GM19438 (cell line): ENCODE results near the gene ADA.

ENCODE experiments used
- ATAC-seq: cut with Tn5 transposase; IDR thresholded peaks from one replicate; pipeline ENCODE4 v1.9.1; 2021; ENCODE audit warnings: low read depth; ENCODE audit not compliant: unreplicated experiment

The ADA gene

DNA sequence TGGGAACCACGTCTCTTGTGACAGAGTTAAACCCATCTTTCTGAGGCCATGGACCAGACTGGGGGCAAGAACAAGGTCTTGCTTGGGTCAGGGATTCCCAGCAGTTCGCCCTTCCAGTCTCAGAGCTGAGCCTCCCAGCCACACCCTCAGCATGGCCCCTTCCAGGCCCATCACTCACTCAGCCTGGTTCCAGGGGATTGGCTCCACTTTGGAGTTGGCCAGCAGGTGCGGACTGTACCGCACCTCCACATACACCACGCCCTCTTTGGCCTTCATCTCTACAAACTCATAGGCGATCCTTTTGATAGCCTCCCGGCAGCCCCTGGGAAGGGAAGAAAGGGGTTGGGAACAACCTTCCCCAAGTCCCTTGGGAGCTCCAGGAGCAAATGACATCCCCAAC lies 25.2 kb downstream of the ADA start:
- ATAC-seq: no peak

DNA sequence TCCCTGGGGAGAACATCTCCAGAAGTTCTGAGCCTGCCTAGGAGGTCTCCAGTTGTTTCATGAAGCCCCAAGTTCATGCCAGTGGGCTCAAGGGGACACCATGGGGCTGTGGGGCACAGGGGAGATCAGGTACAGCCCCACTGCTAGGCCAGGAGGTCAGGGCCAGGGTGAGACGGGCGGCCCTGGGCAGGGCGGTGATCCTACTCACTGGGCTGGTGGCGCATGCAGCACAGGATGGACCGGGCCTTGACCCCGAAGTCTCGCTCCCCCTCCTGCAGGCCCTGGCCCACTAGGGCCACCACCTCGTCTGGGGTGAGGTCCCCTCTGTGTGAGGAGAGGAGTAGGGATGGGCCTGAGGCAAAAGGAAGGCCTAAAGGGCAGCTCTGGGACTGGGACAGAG lies 26.1 kb downstream of the ADA start:
- ATAC-seq: no peak

DNA sequence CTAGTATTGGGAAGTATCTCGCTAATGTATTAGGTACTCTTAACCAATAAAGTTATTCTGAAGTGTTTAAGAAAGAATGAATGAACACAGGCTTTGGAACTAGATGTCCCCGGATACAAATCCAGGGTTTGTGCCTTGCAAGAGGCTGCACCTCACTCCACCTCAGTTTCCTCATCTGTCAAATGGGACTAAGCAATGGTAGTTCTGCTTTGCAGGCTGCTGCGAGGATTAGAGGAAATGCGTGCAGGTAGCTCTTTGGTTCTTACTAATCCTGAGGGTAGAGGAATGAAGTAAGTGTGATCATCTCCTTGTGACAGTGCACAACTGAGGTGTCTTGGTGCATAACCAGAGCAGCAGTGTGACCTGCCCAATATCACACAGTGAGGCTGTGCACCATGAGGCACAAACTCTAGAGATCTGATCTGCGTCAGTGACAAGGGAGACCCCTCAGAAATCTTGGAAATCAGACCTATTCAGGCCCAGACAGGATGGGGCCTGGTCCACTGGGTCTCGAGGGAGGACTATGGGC lies 26.7 kb downstream of the ADA start:
- no peak for ATAC-seq

DNA sequence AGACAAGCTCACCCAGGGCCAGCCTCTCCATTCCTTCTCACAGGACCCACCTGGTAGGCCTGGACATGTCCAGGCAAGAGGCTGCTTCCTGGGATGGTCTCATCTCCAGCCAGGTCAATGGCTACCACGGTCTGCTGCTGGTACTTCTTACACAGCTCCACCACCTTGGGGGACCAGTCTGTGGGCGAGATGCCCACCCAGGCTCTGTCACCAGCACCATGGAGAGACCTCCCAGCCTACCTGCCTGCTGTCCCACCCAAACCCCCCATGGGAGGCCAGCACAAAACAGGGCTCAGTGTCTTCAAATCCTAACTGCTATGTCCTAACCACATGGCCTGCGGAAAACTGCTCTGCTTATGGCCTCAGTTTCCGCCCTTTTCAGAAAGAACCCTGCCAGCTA lies 27.3 kb downstream of the ADA start:
- ATAC-seq: no peak

DNA sequence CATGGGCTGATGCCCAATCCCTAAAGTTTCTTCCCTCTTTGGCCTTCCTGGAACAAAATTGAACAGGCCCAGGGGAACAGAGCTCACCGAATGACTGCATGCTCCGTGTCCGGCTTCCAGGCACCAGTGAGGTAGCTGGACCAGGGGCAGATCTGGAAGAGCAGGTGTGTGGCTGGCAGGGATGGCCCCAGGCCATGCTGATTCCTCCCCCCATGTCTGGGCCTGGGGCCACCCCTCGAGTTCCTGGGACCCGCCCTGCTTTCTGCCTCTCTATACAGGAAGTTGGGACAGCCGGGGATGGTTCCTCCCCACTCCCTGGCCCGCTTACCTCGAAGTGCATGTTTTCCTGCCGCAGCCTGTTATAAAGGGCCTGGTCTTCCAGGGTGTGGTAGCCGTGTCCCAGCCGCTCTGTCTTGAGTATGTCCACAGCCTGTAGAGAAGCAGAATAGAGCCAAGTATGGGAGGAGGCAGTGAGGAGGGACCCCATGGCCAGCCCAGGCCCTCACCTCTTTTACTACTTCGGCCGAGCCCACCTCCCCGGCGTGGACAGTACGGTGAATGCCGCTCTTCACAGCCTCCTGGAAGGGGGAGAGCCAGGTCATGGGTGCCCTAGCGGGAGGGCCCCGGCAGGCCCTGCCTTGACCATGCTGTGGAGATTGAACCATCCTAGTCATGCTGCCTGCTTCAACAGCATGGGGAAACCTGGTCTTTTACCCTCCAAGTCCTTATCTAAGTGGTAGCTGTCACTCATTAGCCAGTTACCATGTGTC lies 28.8 kb downstream of the ADA start:
- no peak for ATAC-seq

DNA sequence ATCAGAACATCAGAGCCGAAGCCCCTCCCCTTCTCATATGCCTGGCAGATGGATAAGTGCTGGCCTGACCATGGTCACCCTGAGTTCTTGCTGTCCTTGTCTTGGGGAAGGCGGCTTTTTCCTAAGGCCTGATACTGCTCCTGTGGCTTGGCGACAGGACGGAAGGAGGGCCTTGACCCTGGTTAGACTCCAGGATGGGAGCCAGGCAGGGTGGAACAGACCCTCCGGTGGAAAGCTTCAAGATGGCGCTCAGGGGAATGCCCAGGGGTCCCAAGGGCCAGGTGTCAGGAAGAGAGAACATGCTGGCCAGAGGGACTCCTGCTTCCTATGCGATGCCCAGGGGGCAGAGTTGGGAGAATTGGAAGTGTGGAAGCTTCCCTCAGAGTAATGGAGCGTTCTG lies 29.6 kb downstream of the ADA start:
- ATAC-seq: no peak

DNA sequence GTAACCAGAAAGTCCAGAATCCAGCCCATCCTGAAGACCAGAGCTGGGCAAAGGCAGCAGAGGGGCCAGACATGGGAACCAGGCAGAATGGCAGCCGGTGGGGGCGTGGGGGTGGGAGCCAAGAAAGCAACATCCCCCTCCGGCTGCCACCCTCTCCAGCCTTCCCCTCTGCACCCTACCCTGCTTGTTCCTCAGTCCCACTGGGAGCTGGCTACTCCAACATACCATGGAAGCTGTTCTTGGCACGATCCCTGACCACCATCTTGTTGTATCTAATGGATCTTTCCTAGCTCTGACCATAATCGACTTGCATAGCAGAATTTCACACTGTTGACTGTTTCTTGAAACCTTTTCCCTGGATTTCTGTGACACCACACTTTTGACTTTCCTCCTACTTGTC lies 30.2 kb downstream of the ADA start:
- no peak for ATAC-seq

DNA sequence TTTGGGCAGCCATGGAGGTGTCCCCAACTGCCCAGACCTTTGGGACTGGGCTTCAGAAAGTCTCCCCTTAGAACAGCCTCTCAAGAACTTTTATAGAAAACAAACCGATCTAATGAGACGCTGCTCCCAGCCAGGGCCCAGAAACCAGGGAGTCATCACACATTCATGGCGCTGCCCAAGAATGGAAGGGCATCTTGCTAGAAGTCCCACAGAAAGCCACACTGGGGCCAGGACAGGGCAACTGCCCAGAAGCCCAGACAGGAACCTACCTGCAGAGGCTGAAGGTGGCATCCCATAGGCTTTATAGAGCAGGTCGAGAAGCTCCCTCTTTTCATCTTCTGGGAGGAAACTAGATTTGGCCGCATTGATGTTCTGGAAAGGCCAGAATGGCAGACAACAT lies 31.5 kb downstream of the ADA start:
- no peak for ATAC-seq

DNA sequence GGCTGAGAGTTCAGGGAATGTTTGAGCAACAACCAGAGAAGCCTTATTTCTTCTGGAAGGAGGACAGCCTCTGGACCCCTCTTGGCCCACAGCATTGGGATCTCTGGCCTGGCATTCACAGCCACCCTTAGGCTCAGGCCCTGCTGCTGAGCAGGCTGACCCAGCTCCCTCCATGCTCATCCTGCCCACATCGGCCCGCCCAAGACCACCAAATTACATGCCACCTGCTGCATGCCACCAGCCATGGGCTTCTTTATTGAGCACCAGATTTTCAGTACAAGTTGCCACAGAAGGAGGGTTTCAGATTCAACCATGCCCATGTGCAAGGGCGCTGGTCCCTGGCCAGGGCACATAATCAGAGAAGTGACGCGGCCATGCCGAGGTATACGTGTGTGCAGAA lies 32.2 kb downstream of the ADA start:
- no peak for ATAC-seq

DNA sequence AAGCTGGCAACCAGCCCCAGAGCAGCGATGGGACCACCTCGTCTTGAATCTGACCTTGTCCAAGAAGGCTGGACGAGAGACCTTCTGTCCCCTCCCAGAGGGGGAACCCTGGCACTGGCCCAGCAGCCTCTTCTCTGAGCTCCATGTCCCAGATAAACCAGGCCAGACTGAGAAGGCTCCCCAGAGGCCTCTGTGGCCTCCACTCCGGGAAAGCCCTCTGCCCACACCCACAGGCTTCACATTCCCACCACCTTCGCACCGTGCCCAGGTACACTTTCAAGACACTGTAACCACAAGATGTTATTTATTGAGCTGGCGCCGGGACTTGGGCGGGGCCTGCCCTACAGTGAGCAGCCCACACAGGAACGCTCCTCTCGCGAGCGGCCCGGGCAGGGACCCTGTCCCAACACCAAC lies 33.2 kb downstream of the ADA start:
- no peak for ATAC-seq

DNA sequence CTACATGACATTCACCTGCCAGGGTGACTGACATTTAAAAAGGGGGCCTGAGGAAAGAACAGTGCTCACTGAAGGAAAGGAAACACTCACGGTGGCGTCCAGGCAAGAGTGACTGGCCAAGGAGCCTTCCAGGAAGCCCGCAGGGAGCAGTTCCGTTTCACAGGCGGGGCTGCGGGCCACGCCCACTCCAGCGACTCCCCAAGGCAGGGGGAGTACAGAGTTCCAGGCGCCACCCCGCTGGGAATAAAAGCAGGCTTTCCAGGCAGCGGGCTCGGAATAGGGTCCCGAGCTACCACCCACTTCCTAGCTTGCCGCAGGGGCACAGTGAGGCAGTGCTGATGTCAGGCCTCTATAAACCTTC lies 34.9 kb downstream of the ADA start:
- ATAC-seq: no peak

DNA sequence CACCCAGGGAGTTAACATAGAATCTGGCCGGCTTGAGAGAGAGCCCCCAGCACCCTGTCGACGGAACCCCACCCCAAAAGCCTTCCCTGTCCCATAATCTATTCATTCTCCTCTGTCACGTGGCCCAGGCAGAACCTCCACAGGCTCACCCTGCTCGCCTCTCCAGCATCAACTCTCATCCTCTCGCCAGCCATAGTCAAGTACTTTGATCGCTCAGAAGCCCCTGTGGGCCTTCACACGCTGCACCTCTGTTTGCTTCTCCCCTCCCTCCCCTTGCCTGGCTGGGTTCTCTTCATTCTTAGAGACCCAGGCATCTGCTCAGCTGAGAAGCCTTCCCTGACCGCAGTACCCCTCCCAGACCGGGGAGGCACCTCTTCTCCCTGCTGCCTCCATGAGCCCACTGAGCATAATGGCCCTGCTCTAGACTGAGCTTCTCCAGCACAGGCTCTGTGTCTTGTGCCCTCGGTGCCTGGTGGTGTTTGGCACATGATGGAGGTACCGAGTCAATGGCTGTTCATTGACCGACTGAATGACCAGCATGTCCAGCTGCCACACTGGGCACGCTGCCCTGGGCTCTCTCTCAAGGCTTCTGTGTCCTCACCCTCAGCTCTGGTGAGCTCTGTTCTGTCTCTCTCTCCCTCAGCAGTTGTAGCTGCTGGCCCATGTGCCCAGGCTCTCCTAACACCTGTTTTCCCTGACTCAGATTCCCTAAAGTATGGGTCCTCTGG lies 35.5 kb downstream of the ADA start:
- ATAC-seq: no peak

DNA sequence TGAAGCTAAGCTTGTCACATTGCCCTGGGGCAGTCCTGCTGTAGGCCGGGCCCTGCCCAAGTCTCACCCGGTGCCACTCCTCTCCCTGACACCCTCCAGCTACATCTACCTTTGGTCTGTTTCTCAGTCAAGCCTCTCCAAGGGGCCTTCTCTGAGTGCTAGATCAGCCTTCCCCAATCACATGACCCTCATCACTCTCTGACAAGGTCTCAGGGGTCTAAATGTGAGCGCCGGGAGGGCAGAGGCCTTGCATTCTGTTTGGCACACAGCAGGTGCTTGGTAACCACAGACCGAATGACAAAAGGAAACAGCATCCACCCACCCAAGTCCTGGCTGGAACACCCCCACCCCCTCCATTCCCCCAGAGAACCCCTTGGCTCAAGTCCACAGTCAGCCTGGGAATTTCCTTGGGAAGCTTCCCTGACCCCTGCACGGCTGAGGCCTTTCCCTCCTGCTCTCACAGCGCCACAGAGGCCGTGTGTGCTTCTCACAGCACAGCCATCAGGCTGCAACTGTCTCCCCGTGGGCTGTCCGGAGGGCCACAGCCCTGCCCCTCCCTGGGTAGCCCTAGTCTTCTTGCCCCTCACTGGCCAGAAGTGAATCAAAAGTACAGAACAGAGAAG lies 36.2 kb downstream of the ADA start:
- ATAC-seq: no peak

DNA sequence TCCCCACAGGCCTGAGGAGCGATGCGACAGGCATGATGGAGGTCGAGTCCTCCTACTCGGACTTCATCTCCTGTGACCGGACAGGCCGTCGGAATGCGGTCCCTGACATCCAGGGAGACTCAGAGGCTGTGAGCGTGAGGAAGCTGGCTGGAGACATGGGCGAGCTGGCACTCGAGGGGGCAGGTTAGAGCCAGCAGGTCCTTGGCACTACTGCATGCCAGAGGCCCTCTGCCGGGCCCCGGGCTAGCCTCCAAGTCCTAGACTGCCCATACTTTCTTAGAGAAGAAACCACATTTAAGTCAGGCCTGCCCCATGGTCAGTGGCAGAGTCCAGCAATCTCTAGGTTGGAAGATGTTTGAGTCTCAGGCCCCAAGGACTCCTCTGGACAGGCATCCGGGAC lies 37.0 kb downstream of the ADA start:
- no peak for ATAC-seq

DNA sequence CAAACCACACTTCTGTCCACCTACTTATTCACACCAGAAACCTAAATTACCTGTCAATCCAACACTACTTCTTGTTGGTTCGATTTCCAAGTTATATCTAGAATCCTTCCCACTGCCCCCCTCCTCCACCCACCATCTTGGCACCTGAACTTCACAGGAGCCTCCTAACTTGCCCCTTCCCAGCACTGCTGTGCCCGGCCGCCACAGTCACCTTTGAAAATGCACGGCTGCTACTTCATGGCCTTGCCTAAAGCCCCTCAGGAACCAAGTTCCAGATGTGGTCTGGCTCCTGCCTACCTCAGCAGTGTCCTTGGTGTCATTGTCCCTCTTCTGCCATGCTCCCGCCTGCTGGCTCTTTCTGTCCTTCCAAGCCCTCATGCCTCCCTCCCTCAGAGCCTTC lies 37.9 kb downstream of the ADA start:
- ATAC-seq: no peak

DNA sequence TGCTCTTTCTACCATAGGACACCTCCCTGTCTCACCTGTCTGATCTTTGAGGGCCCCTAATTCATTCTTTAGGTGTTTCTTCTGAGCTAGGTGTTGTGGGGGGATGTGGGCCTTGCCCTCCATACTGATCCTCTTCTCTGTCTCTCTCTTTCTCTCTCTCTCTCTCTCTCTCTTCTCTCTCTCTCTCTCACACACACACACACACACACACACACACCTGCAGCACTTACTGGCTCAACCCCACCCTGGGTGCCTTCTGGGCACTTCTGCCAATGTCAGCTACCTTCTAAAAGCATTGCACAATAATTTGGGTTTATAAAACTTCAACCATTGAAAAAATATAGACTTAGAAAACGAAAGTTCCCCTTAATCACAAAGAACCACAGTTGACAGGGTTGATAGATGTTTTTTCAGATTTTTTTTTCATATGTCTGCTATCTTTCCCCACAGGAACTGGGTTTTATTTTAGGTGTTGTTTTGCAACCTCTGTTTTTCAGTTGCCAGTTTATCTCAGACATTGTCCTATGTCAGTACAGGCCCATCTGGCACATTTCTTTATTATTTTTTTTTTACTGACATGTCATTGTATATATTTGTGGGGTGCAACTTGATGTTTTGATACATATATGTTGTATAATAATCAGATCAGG lies 41.1 kb downstream of the ADA start:
- peak; percentile 18 for ATAC-seq

DNA sequence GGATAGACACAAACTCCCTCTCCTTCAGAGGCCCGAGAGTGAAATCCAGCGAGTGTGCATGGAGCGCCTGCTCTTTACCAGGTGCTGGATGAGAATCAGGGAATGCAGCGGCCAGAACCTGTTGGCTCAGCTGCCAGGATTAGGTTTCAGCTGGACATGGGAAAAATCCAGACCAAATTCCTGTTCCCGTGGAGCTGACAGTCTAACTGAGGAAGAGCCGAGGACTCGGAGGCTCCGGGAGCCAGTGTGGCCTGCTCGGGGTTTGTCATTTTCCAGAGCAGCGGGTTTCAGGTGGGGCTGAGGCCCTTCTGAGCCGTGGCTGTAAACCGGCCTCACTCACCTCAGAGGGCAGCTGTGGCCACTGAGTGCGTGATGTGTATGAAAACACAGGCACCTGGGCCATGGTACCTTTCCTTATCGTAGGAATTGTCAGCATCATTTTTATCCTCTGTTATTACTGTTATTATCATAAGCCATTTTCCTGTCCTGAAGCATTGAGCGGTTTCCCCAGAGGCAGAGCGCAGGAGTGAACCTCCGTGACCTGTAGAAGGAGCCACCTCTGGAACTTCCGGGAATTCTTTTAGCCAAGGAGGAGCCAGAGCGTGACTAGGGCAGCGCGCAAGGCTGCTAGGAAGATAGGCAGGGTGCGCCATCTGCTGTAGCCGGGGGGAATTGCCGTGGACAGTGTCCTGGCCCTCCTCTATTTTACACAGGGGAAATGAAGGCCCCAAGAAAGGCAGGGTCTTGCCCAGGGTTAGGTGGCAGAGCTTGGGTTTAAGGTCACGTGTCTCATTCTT lies 41.8 kb downstream of the ADA start:
- ATAC-seq: peak; percentile 86

DNA sequence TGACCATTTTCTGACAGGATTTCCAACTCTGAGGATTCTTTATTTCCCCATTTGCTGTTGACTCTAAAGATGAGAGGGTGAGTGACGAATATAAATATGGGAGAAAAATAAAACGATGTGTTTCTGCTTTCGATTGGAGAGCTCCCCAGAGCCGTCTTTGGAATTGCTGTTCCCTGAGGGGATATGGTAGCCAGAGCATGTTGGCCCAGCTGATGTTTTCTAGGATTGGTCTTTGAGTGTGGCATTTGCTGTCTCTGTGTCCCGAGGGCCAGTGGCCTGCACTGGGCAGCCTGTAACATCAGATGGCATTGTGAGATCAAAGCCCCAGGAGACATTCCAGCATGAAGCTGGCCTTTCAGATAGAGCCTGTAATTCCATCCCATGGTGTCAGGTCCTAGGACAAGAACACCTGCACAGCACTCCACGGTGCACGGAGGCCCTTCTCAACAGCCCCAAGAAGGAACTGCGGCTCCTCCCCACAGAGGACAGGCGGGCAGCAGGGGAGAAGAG lies 42.4 kb downstream of the ADA start:
- no peak for ATAC-seq

DNA sequence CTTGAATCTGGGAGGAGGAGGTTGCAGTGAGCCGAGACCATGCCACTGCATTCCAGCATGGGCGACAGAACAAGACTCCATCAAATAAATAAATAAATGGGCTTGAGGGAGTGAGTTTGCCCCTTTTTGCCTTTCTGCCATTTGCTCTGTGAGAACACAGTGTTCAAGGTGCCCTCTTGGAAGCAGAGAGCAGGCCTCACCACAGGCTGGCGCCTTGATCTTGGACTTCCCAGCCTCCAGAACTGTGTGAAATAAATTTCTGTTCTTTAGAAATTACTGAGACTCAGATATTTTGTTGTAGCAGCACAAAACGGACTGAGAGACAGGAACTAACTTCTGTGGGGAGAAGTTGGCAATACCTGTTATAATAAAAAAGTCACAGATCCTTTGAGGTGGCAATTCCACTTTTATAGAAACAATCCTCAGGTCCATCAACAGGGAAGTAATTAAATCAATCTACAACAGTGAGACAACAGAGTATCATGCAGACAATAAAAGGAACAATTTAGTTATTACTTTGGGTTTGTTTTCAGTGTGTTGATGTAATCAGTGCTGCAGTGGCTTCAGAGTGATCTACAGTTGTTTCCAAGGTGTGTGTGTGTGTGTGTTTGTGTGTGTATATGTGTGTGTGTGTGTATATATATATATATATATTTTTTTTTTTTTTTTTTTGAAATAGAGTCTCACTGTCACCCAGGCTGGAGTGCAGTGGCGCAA lies 44.6 kb downstream of the ADA start:
- ATAC-seq: no peak

DNA sequence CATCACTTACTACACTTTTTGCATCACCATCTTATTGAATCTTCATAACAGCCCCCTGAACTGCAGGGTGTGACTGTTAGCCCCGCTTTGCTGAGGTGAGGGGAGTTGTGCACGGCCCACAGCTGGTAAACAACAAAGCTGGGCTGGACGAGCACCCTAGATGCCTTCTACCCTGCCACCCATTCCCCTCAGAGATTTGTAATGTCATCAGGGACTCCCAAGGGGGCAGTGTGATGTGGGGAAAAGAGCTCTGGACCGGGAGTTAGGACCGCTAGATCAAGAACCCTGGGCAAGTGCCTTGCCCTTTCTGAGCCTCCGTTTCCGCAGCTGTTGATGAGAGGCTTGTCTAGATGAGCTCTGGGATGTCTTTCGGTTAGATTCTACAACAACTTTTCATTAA lies 48.2 kb downstream of the ADA start:
- no peak for ATAC-seq
